GM19238 (cell line): ENCODE results near the gene TPCN1.

Experiments
- DNase-seq: peaks from one replicate; pipeline ENCODE4 v3.0.0; 2011; ENCODE audit warnings: low spot score; ENCODE audit not compliant: insufficient read length

The TPCN1 gene

GRCh38 chr12:113260127-113260526 lies 38.9 kb downstream of the TPCN1 start:
- no peak for DNase-seq

GRCh38 chr12:113260636-113261300 lies 39.5 kb downstream of the TPCN1 start:
- DNase-seq: no peak

- no peak for DNase-seq
These were observed 40.7 kb downstream of the TPCN1 start for GRCh38 chr12:113261847-113262470.

GRCh38 chr12:113262710-113263109 lies 41.4 kb downstream of the TPCN1 start:
- no peak for DNase-seq

GRCh38 chr12:113263431-113263963 lies 42.2 kb downstream of the TPCN1 start:
- no peak for DNase-seq

- DNase-seq: no peak
These were observed 45.0 kb downstream of the TPCN1 start for GRCh38 chr12:113266106-113266895.

GRCh38 chr12:113267621-113268020 lies 46.4 kb downstream of the TPCN1 start:
- no peak for DNase-seq

- DNase-seq: no peak
These were observed 46.9 kb downstream of the TPCN1 start for GRCh38 chr12:113268136-113268535.

GRCh38 chr12:113268621-113269020 lies 47.4 kb downstream of the TPCN1 start:
- no peak for DNase-seq

GRCh38 chr12:113269257-113269943 lies 48.1 kb downstream of the TPCN1 start:
- no peak for DNase-seq

GRCh38 chr12:113270709-113271009 lies 49.4 kb downstream of the TPCN1 start:
- DNase-seq: no peak

GRCh38 chr12:113271466-113271852 lies 50.2 kb downstream of the TPCN1 start:
- DNase-seq: no peak

GRCh38 chr12:113271853-113272561 lies 50.7 kb downstream of the TPCN1 start:
- DNase-seq: no peak

GRCh38 chr12:113273053-113273725 lies 51.9 kb downstream of the TPCN1 start:
- DNase-seq: no peak

- DNase-seq: no peak
These were observed 53.6 kb downstream of the TPCN1 start for GRCh38 chr12:113274848-113275247.

- no peak for DNase-seq
These were observed 55.0 kb downstream of the TPCN1 start for GRCh38 chr12:113276306-113276705.

- no peak for DNase-seq
These were observed 55.8 kb downstream of the TPCN1 start for GRCh38 chr12:113276946-113277500.

- DNase-seq: no peak
These were observed 56.2 kb downstream of the TPCN1 start for GRCh38 chr12:113277511-113277910.

GRCh38 chr12:113278141-113278540 lies 56.9 kb downstream of the TPCN1 start:
- DNase-seq: no peak

GRCh38 chr12:113278633-113279032 lies 57.4 kb downstream of the TPCN1 start:
- DNase-seq: no peak
